ENCODE data around the gene CLTCL1. TPM values are rescaled to one million over a fixed set of nuclear protein-coding genes. Genes with fewer than 3 reads are reported as not detected.

Gene CLTCL1
- total and polyA plus RNA-seq, 9 of the 15 experiments (the other 6 are each of a cell fraction or from before 2014, with no cell fraction given): 1.1 to 11.7 (median 5.0) TPM

DNA sequence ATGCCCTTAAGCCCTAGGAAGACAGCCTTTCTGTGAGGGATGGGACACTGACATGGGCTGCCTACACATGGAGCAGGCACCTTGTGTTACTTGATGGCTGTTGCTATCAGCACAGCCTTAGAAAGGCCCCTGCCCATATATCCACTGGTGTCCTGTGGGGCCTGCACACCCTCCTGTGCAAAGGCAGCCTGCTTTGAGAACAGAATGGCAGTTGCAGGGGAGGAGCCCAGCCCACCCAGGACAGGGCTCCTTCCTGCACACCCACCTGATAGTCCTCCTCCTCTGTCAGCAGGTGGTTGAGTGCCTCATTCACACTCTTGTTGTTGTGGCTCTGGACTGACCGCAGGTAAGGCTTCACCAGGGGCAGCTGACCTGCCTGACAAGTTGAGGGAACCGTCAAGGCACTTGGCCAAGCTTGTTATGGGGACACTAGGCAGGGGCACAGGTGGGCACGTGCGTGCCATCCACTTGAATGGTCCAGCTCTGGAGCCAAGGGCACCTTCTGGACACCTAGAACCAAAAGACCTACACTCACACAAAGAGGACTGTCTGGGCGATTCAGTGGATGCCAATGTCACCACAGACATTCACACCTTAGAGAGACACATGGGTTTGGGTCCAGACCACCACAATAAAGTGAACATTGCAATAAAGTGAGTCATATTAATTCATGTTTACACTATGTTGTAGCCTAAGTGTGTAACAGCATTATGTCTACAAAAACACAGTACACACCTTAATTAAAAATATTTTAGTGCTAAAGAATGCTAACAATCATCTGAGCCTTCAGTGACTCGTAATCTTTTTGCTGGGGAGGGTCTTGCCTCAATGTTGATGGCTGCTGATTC lies 103.6 kb downstream of the CLTCL1 start:
- POLR2A ChIA-PET: interaction anchor here (0.6 to 2.2 kb wide), 7 partner anchors 8 to 667 kb away, joined by 3 to 9 read pairs (median 5); partner anchors contain the start of genes GNB1L and RTL10
- TF ChIP-seq, protein P1, sequence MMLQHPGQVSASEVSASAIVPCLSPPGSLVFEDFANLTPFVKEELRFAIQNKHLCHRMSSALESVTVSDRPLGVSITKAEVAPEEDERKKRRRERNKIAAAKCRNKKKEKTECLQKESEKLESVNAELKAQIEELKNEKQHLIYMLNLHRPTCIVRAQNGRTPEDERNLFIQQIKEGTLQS (IDR thresholded peaks at IDR 0.05): no peak
- TF ChIP-seq, protein P1 (CRISPR knock-in tag; conservative IDR thresholded peaks at IDR 0.05): no peak
- TF ChIP-seq CTBP1 (IDR thresholded peaks at IDR 0.05; ENCODE audit: borderline replicate concordance): 0 out of 2 replicates have a peak, but pooled peaks have one; percentile 6
- TF ChIP-seq CBX3 (IDR thresholded peaks at IDR 0.05; ENCODE audit: borderline replicate concordance in 1 of 2, low read length in 2 of 2): peak in 1 of 2 experiments; percentile 61; a peak in 1 of 3 replicates
- TF ChIP-seq ZNF217 (CRISPR knock-in tag; IDR thresholded peaks at IDR 0.05): no peak
- TF ChIP-seq, protein P2, sequence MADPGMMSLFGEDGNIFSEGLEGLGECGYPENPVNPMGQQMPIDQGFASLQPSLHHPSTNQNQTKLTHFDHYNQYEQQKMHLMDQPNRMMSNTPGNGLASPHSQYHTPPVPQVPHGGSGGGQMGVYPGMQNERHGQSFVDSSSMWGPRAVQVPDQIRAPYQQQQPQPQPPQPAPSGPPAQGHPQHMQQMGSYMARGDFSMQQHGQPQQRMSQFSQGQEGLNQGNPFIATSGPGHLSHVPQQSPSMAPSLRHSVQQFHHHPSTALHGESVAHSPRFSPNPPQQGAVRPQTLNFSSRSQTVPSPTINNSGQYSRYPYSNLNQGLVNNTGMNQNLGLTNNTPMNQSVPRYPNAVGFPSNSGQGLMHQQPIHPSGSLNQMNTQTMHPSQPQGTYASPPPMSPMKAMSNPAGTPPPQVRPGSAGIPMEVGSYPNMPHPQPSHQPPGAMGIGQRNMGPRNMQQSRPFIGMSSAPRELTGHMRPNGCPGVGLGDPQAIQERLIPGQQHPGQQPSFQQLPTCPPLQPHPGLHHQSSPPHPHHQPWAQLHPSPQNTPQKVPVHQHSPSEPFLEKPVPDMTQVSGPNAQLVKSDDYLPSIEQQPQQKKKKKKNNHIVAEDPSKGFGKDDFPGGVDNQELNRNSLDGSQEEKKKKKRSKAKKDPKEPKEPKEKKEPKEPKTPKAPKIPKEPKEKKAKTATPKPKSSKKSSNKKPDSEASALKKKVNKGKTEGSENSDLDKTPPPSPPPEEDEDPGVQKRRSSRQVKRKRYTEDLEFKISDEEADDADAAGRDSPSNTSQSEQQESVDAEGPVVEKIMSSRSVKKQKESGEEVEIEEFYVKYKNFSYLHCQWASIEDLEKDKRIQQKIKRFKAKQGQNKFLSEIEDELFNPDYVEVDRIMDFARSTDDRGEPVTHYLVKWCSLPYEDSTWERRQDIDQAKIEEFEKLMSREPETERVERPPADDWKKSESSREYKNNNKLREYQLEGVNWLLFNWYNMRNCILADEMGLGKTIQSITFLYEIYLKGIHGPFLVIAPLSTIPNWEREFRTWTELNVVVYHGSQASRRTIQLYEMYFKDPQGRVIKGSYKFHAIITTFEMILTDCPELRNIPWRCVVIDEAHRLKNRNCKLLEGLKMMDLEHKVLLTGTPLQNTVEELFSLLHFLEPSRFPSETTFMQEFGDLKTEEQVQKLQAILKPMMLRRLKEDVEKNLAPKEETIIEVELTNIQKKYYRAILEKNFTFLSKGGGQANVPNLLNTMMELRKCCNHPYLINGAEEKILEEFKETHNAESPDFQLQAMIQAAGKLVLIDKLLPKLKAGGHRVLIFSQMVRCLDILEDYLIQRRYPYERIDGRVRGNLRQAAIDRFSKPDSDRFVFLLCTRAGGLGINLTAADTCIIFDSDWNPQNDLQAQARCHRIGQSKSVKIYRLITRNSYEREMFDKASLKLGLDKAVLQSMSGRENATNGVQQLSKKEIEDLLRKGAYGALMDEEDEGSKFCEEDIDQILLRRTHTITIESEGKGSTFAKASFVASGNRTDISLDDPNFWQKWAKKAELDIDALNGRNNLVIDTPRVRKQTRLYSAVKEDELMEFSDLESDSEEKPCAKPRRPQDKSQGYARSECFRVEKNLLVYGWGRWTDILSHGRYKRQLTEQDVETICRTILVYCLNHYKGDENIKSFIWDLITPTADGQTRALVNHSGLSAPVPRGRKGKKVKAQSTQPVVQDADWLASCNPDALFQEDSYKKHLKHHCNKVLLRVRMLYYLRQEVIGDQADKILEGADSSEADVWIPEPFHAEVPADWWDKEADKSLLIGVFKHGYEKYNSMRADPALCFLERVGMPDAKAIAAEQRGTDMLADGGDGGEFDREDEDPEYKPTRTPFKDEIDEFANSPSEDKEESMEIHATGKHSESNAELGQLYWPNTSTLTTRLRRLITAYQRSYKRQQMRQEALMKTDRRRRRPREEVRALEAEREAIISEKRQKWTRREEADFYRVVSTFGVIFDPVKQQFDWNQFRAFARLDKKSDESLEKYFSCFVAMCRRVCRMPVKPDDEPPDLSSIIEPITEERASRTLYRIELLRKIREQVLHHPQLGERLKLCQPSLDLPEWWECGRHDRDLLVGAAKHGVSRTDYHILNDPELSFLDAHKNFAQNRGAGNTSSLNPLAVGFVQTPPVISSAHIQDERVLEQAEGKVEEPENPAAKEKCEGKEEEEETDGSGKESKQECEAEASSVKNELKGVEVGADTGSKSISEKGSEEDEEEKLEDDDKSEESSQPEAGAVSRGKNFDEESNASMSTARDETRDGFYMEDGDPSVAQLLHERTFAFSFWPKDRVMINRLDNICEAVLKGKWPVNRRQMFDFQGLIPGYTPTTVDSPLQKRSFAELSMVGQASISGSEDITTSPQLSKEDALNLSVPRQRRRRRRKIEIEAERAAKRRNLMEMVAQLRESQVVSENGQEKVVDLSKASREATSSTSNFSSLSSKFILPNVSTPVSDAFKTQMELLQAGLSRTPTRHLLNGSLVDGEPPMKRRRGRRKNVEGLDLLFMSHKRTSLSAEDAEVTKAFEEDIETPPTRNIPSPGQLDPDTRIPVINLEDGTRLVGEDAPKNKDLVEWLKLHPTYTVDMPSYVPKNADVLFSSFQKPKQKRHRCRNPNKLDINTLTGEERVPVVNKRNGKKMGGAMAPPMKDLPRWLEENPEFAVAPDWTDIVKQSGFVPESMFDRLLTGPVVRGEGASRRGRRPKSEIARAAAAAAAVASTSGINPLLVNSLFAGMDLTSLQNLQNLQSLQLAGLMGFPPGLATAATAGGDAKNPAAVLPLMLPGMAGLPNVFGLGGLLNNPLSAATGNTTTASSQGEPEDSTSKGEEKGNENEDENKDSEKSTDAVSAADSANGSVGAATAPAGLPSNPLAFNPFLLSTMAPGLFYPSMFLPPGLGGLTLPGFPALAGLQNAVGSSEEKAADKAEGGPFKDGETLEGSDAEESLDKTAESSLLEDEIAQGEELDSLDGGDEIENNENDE (IDR thresholded peaks at IDR 0.05; ENCODE audit: low read depth, low read length): no peak
- no peak for TF ChIP-seq NR2F6 (CRISPR knock-in tag; IDR thresholded peaks at IDR 0.05)

More for the DNA sequence above, 103.6 kb downstream of the CLTCL1 start:
- Histone ChIP-seq H2AFZ (ENCODE audit: low read depth, low read length) (no peak overlapping the region), H3K4me3 (no peak overlapping the region), H3K9me3 (replicated peaks; ENCODE audit: control insufficient read depth, insufficient read depth, low read depth, low read length) (no peaks in the 10 kb centered on the region), H3K4me2 (ENCODE audit: insufficient read depth, low read length) (no peak overlapping the region), H3K4me1 (replicated peaks in 1 of 2; ENCODE audit: control insufficient read depth in 2 of 2, insufficient read depth in 2 of 2, low read length in 2 of 2) (peaks cover 0 to 26% of the 10 kb centered on the region in 2 experiments; a peak in 3 of 5 replicates), H3K9me1 (ENCODE audit: control insufficient read depth, insufficient read depth, low read length) (no peaks in the 10 kb centered on the region), H4K20me1 (replicated peaks; ENCODE audit: control insufficient read depth, insufficient read depth, low read length) (no peaks in the 10 kb centered on the region; the same call in 1 of the 2 replicates), H3K27ac (ENCODE audit: extremely low read depth, low read depth, low read length) (no peak overlapping the region), H3K9ac (ENCODE audit: insufficient read depth in 1 of 2, low read depth in 2 of 2, low read length in 2 of 2) (peak overlapping the region in 1 of 2 experiments; percentile 33; a peak in 2 of 4 replicates), H3K27me3 (ENCODE audit: control insufficient read depth in 2 of 2, insufficient read depth in 2 of 2, low read length in 2 of 2) (peaks cover 48 to 75% of the 10 kb centered on the region in 2 experiments), H3K79me2 (ENCODE audit: control insufficient read depth, insufficient read depth, low read length) (no peaks in the 10 kb centered on the region), H3K36me3 (ENCODE audit: control insufficient read depth, insufficient read depth, low read length) (no peaks in the 10 kb centered on the region)
- no peak for FAIRE-seq
- no peak for DNase-seq (ENCODE audit: extremely low read depth in 1 of 4, low spot score in 3 of 4)
- intact Hi-C loops (cut with micrococcal nuclease) (no loop called here), in situ Hi-C loops (cut with MboI) (no loop called here)
- BruUV-seq (replicated peaks): no TSS peak
- CTCF ChIA-PET (ENCODE audit: low intra/inter-chr PET ratio): no interaction called here
- ATAC-seq: no peak
- 2% methylated on average over 6 of the region's 6 CpGs for WGBS (ENCODE audit: insufficient coverage, low coverage, missing lambda C conversion rate)
